Cardiac septum (tissue), 1 donor: Measurements from ENCODE around the gene NUP160. TPM values are rescaled to one million over a fixed set of nuclear protein-coding genes. Genes with fewer than 3 reads are reported as not detected.
"Not testable (repeated sequence)": the region's sequence is repeated elsewhere in the genome, so short reads cannot be mapped to it uniquely, and the experiment has no call there.

Experiments used
- DNase-seq: peaks from one replicate; pipeline ENCODE4 v3.0.0-alpha.2; 2020; ENCODE audit warnings: low spot score
- intact Hi-C: fragments of 100-400 bp; cut with DNase I; formaldehyde crosslinking; loops from one replicate; pipeline ENCODE4 v1.14.0; 2022
- long read RNA-seq: library from polyadenylated mRNA; unstranded; transcript quantifications from one replicate; pipeline ENCODE4 v2.0.0, GENCODE V29; 2021
- total RNA-seq: library from RNA; stranded (reverse); fragmentation: NEBNext Ultra II Directional; extraction: Animal tissue kit (Norgen Biotek cat#: 25700); gene quantifications from one replicate; pipeline ENCODE4 v1.2.1, GENCODE V29; 2021
- donor health status: DM: no; HTN: no; CAD: no.

NUP160 gene, protein sequence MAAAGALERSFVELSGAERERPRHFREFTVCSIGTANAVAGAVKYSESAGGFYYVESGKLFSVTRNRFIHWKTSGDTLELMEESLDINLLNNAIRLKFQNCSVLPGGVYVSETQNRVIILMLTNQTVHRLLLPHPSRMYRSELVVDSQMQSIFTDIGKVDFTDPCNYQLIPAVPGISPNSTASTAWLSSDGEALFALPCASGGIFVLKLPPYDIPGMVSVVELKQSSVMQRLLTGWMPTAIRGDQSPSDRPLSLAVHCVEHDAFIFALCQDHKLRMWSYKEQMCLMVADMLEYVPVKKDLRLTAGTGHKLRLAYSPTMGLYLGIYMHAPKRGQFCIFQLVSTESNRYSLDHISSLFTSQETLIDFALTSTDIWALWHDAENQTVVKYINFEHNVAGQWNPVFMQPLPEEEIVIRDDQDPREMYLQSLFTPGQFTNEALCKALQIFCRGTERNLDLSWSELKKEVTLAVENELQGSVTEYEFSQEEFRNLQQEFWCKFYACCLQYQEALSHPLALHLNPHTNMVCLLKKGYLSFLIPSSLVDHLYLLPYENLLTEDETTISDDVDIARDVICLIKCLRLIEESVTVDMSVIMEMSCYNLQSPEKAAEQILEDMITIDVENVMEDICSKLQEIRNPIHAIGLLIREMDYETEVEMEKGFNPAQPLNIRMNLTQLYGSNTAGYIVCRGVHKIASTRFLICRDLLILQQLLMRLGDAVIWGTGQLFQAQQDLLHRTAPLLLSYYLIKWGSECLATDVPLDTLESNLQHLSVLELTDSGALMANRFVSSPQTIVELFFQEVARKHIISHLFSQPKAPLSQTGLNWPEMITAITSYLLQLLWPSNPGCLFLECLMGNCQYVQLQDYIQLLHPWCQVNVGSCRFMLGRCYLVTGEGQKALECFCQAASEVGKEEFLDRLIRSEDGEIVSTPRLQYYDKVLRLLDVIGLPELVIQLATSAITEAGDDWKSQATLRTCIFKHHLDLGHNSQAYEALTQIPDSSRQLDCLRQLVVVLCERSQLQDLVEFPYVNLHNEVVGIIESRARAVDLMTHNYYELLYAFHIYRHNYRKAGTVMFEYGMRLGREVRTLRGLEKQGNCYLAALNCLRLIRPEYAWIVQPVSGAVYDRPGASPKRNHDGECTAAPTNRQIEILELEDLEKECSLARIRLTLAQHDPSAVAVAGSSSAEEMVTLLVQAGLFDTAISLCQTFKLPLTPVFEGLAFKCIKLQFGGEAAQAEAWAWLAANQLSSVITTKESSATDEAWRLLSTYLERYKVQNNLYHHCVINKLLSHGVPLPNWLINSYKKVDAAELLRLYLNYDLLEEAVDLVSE (N-terminal part only)
- total RNA-seq, result 12.8 TPM
- long read RNA-seq, full-length matches to known transcripts, result 12 of 22 reads
- long read RNA-seq, partial matches to known transcripts, result 7 of 22 reads
- long read RNA-seq, other reads (novel, unspliced or antisense), result 3 of 22 reads

DNA sequence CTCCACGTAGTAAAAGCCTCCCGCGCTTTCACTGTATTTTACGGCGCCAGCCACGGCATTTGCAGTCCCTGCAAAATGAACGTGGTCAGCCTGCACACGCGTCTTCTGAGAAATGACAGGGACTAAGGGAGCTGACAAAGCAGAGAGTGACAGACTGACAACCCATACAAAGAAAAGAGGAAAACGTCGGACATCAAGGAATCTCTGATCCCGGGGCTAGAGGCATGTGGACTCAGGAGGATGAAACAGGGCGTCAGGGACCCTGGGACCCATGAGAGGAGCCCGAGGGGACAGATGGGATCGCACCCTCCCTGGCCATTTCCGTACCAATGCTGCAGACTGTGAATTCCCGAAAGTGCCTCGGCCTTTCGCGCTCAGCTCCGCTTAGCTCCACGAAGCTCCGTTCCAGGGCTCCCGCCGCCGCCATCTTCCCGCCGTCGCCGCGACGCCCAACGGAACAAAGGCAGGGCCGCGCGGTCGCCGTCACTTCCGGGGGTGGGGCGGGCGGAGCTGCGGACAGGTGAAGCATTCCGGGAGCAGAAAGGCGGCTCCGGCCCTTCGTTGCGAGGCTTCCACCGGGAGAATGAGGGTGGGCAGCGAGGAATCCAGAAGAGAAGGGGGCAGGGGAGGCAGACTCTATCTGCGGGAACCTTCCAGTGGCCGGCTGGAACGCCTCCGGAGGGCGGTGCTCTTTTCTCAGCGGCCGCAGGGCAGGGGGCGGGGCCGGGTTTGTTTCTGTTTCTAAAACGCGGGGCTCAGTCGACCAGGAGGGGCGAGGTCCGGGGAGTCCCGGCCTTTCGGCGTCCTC is at the start of gene NUP160:
NUP160 (minus strand) TSS at position 459 of the 808 bp plus-strand sequence; CDS start at position 427, 32 bp downstream.
- intact Hi-C loops, result loop anchor here (2.0 to 10.0 kb wide), 3 partner anchors 81 to 473 kb away; partner anchors contain the start of genes FNBP4, MTCH2 and SPI1

GRCh38 chr11:47896199-47896598 is 48.0 kb upstream of the NUP160 start:
- intact Hi-C loops, result no loop called here
- no peak for DNase-seq

More for the DNA sequence above, at the start of gene NUP160:
- peak; percentile 95 for DNase-seq

- DNase-seq, result no peak
These were observed 46.9 kb upstream of the NUP160 start for GRCh38 chr11:47895035-47895434.

GRCh38 chr11:47892546-47893276 is 44.6 kb upstream of the NUP160 start:
- DNase-seq, result not testable (repeated sequence)

More at GRCh38 chr11:47895035-47895434, 46.9 kb upstream of the NUP160 start:
- intact Hi-C loops, result no loop called here

DNA sequence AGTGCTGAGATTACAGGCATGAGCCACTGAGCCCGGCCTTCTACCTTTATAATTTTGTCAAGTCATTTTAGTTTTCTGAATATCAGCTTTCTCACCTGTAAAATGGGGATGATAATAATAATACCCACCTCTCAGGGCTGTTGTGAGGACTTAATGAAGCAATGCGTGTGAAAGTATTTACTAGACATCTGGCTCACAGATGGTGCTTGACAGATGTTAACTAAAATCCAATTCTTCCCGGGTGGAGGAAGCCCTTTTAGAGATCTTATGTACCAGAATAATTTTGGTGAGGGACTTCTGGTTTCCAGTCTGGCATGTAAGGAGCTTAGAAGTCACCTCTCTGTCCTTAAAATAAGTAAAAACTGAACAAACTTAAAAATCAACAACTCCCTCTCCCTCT is 43.7 kb upstream of the NUP160 start:
- intact Hi-C loops, result no loop called here
- DNase-seq, result no peak

More at GRCh38 chr11:47892546-47893276, 44.6 kb upstream of the NUP160 start:
- intact Hi-C loops, result not testable (repeated sequence)

DNA sequence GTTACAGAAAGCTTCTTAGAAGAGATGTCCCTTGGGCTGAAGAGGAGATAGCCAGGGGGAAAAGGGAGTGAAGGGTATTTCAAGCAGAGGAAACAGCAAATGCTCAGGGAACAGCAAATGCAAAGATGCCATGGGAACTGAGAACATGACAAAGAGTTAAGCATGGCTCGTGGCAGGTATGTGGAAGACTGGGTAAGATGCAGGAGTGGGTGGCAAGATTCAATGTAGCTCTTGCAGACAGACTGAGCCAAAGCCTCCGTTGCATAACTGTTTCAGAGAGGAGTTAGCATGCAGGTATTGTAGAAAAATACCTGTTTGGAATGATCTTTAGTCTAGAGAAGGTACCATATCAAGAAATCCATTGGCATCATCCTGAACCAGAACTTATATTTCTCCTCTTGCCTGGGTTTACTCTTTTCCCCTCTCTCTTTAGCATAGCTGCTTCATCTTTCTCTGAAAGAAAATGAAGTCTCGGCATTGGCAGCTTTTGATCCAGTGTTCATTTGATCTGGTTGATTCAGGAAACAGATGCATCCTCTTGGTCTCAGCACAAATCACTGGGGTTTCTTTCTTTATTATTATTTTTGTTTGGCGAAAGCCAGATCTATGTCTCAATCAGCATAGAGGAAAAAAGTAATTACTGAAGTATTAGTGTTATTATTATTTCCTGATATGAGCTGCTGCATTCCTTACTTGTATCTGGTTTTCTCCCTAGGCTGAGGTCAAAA is 41.7 kb upstream of the NUP160 start:
- intact Hi-C loops, result no loop called here
- DNase-seq, result no peak

- DNase-seq, result no peak
- intact Hi-C loops, result no loop called here
These were observed 39.9 kb upstream of the NUP160 start for GRCh38 chr11:47887910-47888569.

GRCh38 chr11:47886096-47886495 is 37.9 kb upstream of the NUP160 start:
- no peak for DNase-seq
- intact Hi-C loops, result no loop called here

DNA sequence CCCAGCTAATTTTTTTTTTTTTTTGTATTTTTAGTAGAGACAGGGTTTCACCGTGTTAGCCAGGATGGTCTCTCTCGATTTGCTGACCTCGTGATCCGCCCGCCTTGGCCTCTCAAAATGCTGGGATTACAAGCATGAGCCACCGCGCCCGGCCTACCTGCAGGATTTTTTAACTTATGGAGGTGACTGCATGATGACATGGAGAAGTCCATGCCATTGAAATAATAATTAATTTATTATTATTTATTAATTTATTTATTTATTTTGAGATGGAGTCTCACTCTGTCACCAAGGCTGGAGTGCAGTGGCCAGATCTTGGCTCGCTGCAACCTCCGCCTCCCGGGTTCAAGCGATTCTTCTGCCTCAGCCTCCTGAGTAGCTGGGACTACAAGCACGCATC is 34.3 kb upstream of the NUP160 start:
- intact Hi-C loops, DNase-seq: not testable (repeated sequence)

- intact Hi-C loops, result no loop called here
- DNase-seq, result no peak
These were observed 33.0 kb upstream of the NUP160 start for GRCh38 chr11:47881145-47881544.

DNA sequence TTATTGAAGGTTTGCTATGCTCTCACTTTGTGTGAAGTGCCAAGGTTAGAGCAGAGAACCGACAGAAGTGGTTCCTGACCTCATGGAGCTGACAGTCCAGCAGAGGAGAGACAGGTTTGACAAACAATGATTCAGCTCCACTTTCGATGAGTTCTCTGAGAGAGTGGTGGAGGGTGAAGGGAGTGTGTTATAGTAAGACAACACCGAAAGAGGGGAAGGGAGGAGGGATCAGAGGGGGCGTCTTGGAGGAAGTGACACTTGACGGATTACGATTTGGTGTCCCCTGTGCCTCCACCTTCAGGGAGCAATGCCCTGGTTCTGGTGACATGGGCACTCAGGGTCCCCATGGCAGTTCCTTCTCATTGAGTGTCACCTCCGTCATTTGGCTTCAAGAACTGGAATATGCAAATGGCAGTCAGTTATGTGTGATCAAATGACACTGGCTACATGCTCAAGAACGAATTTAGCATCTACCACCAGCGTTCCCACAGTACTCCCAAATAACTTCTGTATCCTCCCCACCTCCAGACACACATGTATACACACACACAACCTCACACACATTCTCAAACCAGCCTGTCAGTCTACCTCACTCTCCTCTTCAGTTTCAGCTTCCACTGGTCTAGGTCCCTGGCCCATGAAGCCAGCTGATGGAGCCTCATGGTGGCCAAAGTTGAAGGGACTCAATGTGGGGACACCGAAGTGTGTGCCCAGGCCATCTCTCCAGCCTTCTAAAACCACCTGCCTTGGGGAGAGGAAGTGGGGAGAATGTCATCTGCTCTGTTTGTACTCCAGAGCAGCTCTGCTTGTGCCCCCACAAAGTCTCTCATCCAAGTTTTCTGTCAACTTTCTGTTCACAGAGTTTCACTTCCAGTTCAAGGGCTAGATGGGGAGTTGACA is 31.4 kb upstream of the NUP160 start:
- intact Hi-C loops, result no loop called here
- DNase-seq, result no peak

DNA sequence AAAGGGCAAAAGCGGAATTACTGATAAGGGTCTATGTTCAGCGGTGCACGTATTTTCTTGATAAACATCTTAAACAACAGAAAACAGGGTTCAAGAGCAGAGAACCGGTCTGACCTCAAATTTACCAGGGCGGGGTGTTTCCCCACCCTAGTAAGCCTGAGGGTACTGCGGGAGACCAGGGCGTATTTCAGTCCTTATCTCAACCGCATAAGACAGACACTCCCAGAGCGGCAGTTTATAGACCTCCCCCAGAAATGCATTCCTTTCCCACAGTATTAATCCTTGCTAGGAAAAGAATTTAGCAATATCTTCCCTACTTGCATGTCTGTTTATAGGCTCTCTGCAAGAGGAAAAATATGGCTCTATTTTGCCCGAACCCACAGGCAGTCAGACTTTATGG is 27.7 kb upstream of the NUP160 start:
- intact Hi-C loops, DNase-seq: not testable (repeated sequence)

- intact Hi-C loops, result no loop called here
- no peak for DNase-seq
These were observed 22.3 kb upstream of the NUP160 start for GRCh38 chr11:47870404-47870803.

- intact Hi-C loops, result no loop called here
- no peak for DNase-seq
These were observed 21.6 kb upstream of the NUP160 start for GRCh38 chr11:47869544-47870393.

DNA sequence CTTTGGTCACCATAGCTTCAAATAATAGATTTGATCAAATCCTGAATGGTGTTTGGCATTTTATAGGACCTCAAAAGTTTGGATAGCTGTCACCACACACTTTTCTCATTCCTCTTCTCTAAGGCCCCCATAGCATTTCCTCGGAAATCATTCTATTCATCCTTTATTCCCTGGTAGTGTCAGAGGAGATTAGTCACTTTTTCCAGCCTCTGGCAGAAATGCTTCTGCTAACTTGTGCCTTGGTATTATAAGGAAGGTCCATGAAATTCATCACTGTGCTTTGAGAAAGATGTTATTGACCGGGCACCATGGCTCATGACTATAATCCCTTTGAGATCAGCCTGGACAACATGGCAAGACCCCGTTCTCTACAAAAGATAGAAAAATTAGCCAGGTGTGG is 19.7 kb upstream of the NUP160 start:
- no peak for DNase-seq
- intact Hi-C loops, result no loop called here
